H9 (cell line): Measurements from ENCODE around the gene PITPNB. TPM values are rescaled to one million over a fixed set of nuclear protein-coding genes. Genes with fewer than 3 reads are reported as not detected.

ENCODE experiments used
- DNase-seq: peaks from one replicate; pipeline ENCODE4 v3.0.0-alpha.2; 2017
- H2AFZ ChIP-seq: one replicate; pipeline ENCODE4 v1.6.1; 2013; ENCODE audit warnings: mild to moderate bottlenecking, low read length, control low read depth, moderate library complexity
- H2AK5ac ChIP-seq: 2 replicates; pipeline ENCODE4 v1.6.1; 2013; ENCODE audit warnings: low read length, control low read depth, mixed read lengths; ENCODE audit not compliant: insufficient read length
- H2BK120ac ChIP-seq: one replicate; pipeline ENCODE4 v1.6.1; 2013; ENCODE audit warnings: low read depth, mild to moderate bottlenecking, low read length, control low read depth, inconsistent platforms; ENCODE audit not compliant: poor library complexity, severe bottlenecking
- H2BK12ac ChIP-seq: 2 replicates; pipeline ENCODE4 v1.6.1; 2013; ENCODE audit warnings: low read length, control low read depth, mixed read lengths, low read depth; ENCODE audit not compliant: insufficient read length
- H2BK15ac ChIP-seq: 2 replicates; pipeline ENCODE4 v1.6.1; 2013; ENCODE audit warnings: low read depth, low read length, control low read depth
- H2BK20ac ChIP-seq: one replicate; pipeline ENCODE4 v1.6.1; 2013; ENCODE audit warnings: low read depth, mild to moderate bottlenecking, low read length, control low read depth, inconsistent platforms; ENCODE audit not compliant: poor library complexity, severe bottlenecking
- H2BK5ac ChIP-seq: 2 replicates; pipeline ENCODE4 v1.6.1; 2013; ENCODE audit warnings: low read length, control low read depth, mixed read lengths; ENCODE audit not compliant: insufficient read length
- H3K14ac ChIP-seq: 2 replicates; pipeline ENCODE4 v1.6.1; 2013; ENCODE audit warnings: low read length, control low read depth; ENCODE audit not compliant: insufficient read depth
- H3K18ac ChIP-seq: 2 replicates; pipeline ENCODE4 v1.6.1; 2013; ENCODE audit warnings: low read depth, mild to moderate bottlenecking, mixed read lengths, low read length, control low read depth; ENCODE audit not compliant: insufficient read length
- H3K23ac ChIP-seq: 2 replicates; pipeline ENCODE4 v1.6.1; 2013; ENCODE audit warnings: low read length, control low read depth, mixed read lengths, low read depth; ENCODE audit not compliant: insufficient read length
- H3K23me2 ChIP-seq: 2 replicates; pipeline ENCODE4 v1.6.1; 2013; ENCODE audit warnings: low read depth, mild to moderate bottlenecking, mixed read lengths, low read length, control low read depth; ENCODE audit not compliant: insufficient read length, poor library complexity, severe bottlenecking
- H3K27ac ChIP-seq: 2 replicates; pipeline ENCODE4 v1.5.1; 2013; ENCODE audit warnings: low read length, control low read depth, mixed read lengths, low read depth; ENCODE audit not compliant: insufficient read length
- H3K27me3 ChIP-seq: 2 replicates; pipeline ENCODE4 v1.6.1; 2013; ENCODE audit warnings: low read length, control low read depth, inconsistent platforms; ENCODE audit not compliant: insufficient read depth
- H3K4ac ChIP-seq: 2 replicates; pipeline ENCODE4 v1.6.1; 2013; ENCODE audit warnings: low read depth, mild to moderate bottlenecking, control low read depth, inconsistent platforms, low read length, moderate library complexity
- H3K4me1 ChIP-seq: 2 replicates; pipeline ENCODE4 v1.6.1; 2013; ENCODE audit warnings: low read length, control low read depth, inconsistent platforms; ENCODE audit not compliant: insufficient read depth
- H3K4me2 ChIP-seq: 2 replicates; pipeline ENCODE4 v1.6.1; 2013; ENCODE audit warnings: low read length, control low read depth, mixed read lengths; ENCODE audit not compliant: insufficient read length, insufficient read depth
- H3K56ac ChIP-seq: 2 replicates; pipeline ENCODE4 v1.6.1; 2013; ENCODE audit warnings: low read depth, mild to moderate bottlenecking, mixed read lengths, low read length, control low read depth; ENCODE audit not compliant: insufficient read length
- H3K79me1 ChIP-seq: 2 replicates; pipeline ENCODE4 v1.6.1; 2013; ENCODE audit warnings: low read depth, mild to moderate bottlenecking, moderate library complexity, low read length, control low read depth, inconsistent platforms; ENCODE audit not compliant: insufficient read depth, poor library complexity, severe bottlenecking
- H3K79me2 ChIP-seq: 2 replicates; pipeline ENCODE4 v1.6.1; 2013; ENCODE audit warnings: low read length, control low read depth, inconsistent platforms; ENCODE audit not compliant: insufficient read depth
- H3K9ac ChIP-seq: 2 replicates; pipeline ENCODE4 v1.6.1; 2013; ENCODE audit warnings: low read length, control low read depth, mixed read lengths; ENCODE audit not compliant: insufficient read length; ENCODE audit errors: extremely low read depth
- H3K9me3 ChIP-seq: one replicate; pipeline ENCODE4 v1.6.1; 2013; ENCODE audit warnings: low read depth, low read length, inconsistent platforms; ENCODE audit not compliant: control insufficient read depth
- H3T11ph ChIP-seq: one replicate; pipeline ENCODE4 v1.6.1; 2013; ENCODE audit warnings: mild to moderate bottlenecking, low read length, control low read depth, inconsistent platforms
- H4K20me1 ChIP-seq: one replicate; pipeline ENCODE4 v1.6.1; 2013; ENCODE audit not compliant: control insufficient read depth, insufficient read length, insufficient read depth
- H4K5ac ChIP-seq: 2 replicates; pipeline ENCODE4 v1.6.1; 2013; ENCODE audit warnings: low read depth, mild to moderate bottlenecking, mixed read lengths, low read length, control low read depth; ENCODE audit not compliant: insufficient read length
- H4K8ac ChIP-seq: replicated peaks from 2 replicates; pipeline ENCODE4 v1.6.1; 2013; ENCODE audit warnings: low read length, control low read depth, mixed read lengths, low read depth; ENCODE audit not compliant: insufficient read length
- H4K91ac ChIP-seq: 2 replicates; pipeline ENCODE4 v1.6.1; 2013; ENCODE audit warnings: low read depth, mild to moderate bottlenecking, moderate library complexity, mixed read lengths, low read length, control low read depth; ENCODE audit not compliant: insufficient read length
- H3K27ac Mint-ChIP-seq, 3 experiments: 2 replicates in 2 of 3; 3 replicates in 1 of 3; pipeline ENCODE4 v1.8.0; 2020 to 2021; ENCODE audit warnings: mixed read lengths in 3 of 3, mild to moderate bottlenecking in 1 of 3, moderate library complexity in 1 of 3
- H3K27me3 Mint-ChIP-seq: 2 replicates; pipeline ENCODE4 v1.8.0; 2021; ENCODE audit warnings: low read depth, mild to moderate bottlenecking, moderate library complexity, mixed read lengths
- H3K36me3 Mint-ChIP-seq, 3 experiments: 2 replicates in 2 of 3; 3 replicates in 1 of 3; pipeline ENCODE4 v1.8.0; 2020 to 2021; ENCODE audit warnings: low read depth in 3 of 3, mixed read lengths in 3 of 3; ENCODE audit not compliant: insufficient read depth in 1 of 3
- H3K4me1 Mint-ChIP-seq, 2 experiments: 2 replicates each; pipeline ENCODE4 v1.8.0; 2020; ENCODE audit warnings: mixed read lengths in 2 of 2
- H3K4me3 Mint-ChIP-seq, 2 experiments: 2 replicates in 1 of 2; 3 replicates in 1 of 2; pipeline ENCODE4 v1.8.0; 2020 to 2021; ENCODE audit warnings: mild to moderate bottlenecking in 2 of 2, mixed read lengths in 2 of 2, moderate library complexity in 1 of 2
- H3K9me3 Mint-ChIP-seq, 2 experiments: 2 replicates in 1 of 2; 3 replicates in 1 of 2; pipeline ENCODE4 v1.8.0; 2020; ENCODE audit warnings: mild to moderate bottlenecking in 2 of 2, mixed read lengths in 2 of 2, moderate library complexity in 1 of 2
- CTCF ChIP-seq: fragments of 200-600 bp; sonication (generic); conservative IDR thresholded peaks from 3 replicates; pipeline ENCODE4 v1.8.0; 2021; ENCODE audit warnings: antibody characterized with exemption, mild to moderate bottlenecking
- WGBS: extraction: QIAGEN DNeasy Blood & Tissue Kit; methylation state at CpG from one replicate; pipeline ENCODE4 v1.1.7; 2013; ENCODE audit warnings: missing lambda C conversion rate, low lambda C conversion rate, mixed read lengths; ENCODE audit not compliant: insufficient read length; ENCODE audit errors: extremely low coverage; 5-methylcytosine and 5-hydroxymethylcytosine counted together
- total RNA-seq: library from RNA; stranded (reverse); gene quantifications from 2 replicates; pipeline ENCODE4 v1.2.1, GENCODE V29; 2021

Gene PITPNB
- total RNA-seq, 1 experiment from 2014 or later, result 106 TPM

- no peak overlapping the region for H2BK15ac ChIP-seq
- H2AK5ac ChIP-seq, result no peak overlapping the region
- DNase-seq, result no peak
- H2BK120ac ChIP-seq, result no peak overlapping the region
- no peak overlapping the region for H3K4me2 ChIP-seq
- H2BK5ac ChIP-seq, result no peak overlapping the region
- H2BK20ac ChIP-seq, result no peak overlapping the region
- H3K79me1 ChIP-seq, result no peaks in the 10 kb centered on the region
- no peak overlapping the region for H3T11ph ChIP-seq
- H4K8ac ChIP-seq, result no peak overlapping the region
- no peak overlapping the region for H4K5ac ChIP-seq
- no peak overlapping the region for H3K14ac ChIP-seq
- H3K27ac ChIP-seq, result no peak overlapping the region
- no peaks in the 10 kb centered on the region for H3K27me3 ChIP-seq
- no peaks in the 10 kb centered on the region for H3K23me2 ChIP-seq
- no peak overlapping the region for H3K4me3 Mint-ChIP-seq
- peaks cover 35 to 42% of the 10 kb centered on the region in 2 experiments for H3K4me1 Mint-ChIP-seq
- H3K9ac ChIP-seq, result no peak overlapping the region
- H2BK12ac ChIP-seq, result no peak overlapping the region
- no peak overlapping the region for H3K4ac ChIP-seq
- H4K91ac ChIP-seq, result no peak overlapping the region
- H3K27me3 Mint-ChIP-seq, result no peaks in the 10 kb centered on the region
- H4K20me1 ChIP-seq, result no peaks in the 10 kb centered on the region
- H3K9me3 Mint-ChIP-seq, result no peaks in the 10 kb centered on the region
- WGBS, result no CpG with 5 or more reads among the region's 9 CpGs
- peaks cover 17% of the 10 kb centered on the region for H3K4me1 ChIP-seq
- no peak overlapping the region for H3K18ac ChIP-seq
- H3K27ac Mint-ChIP-seq, result peak overlapping the region in 1 of 3 experiments; percentile 61; a peak in 2 of 7 replicates
- H3K79me2 ChIP-seq, result no peaks in the 10 kb centered on the region
- no peak overlapping the region for H3K23ac ChIP-seq
- no peak overlapping the region for H2AFZ ChIP-seq
- H3K56ac ChIP-seq, result no peak overlapping the region
- TF ChIP-seq CTCF, result no peak
- H3K36me3 Mint-ChIP-seq, result peaks cover 6 to 22% (median 16%) of the 10 kb centered on the region in 3 experiments; a peak in 6 of 7 replicates
- no peaks in the 10 kb centered on the region for H3K9me3 ChIP-seq
Observed at GRCh38 chr22:27846910-27847309, 72.1 kb downstream of the PITPNB start.
